Measurements from ENCODE around the gene SLC16A14. TPM values are rescaled to one million over a fixed set of nuclear protein-coding genes. Genes with fewer than 3 reads are reported as not detected.
A peak's percentile ranks its signal among the peaks of the same experiment; 100 is the strongest.

SLC16A14 gene
- total RNA-seq, 4 donors from 2014 or later, result 0.68 to 3.2 (median 3.0) TPM; not detected in 1

- intact Hi-C loops (cut with DNase I; ENCODE audit: low total_unique reads) (loop anchor here (5.0 kb wide), 1 partner anchor 154 kb away; no protein-coding TSS in a partner anchor), in situ Hi-C loops (cut with MboI; ENCODE audit: low pct_ligation_motif_present in 1 of 4, low pct_unique_long_range_greater_than_20kb in 1 of 4, low sequenced_read_pairs in 3 of 4) (loop anchor here (5.0 to 25.0 kb wide), 4 partner anchors 146 to 606 kb away; no protein-coding TSS in a partner anchor)
- H3K27ac ChIP-seq, result no peak overlapping the region
- no peak overlapping the region for H3K4me3 ChIP-seq
- WGBS, 2 donors (ENCODE audit: low coverage in 1 of 2), result 80 to 92% methylated on average over 1 of the region's 1 CpG
- H3K27me3 ChIP-seq, result no peaks in the 10 kb centered on the region
- no peaks in the 10 kb centered on the region for H3K9me3 ChIP-seq
- TF ChIP-seq EP300 (IDR thresholded peaks at IDR 0.05; ENCODE audit: low read depth), result no peak
- TF ChIP-seq POLR2AphosphoS5 (IDR thresholded peaks at IDR 0.05), result no peak
- no peak for TF ChIP-seq POLR2A (IDR thresholded peaks at IDR 0.05)
- TF ChIP-seq, protein P1, sequence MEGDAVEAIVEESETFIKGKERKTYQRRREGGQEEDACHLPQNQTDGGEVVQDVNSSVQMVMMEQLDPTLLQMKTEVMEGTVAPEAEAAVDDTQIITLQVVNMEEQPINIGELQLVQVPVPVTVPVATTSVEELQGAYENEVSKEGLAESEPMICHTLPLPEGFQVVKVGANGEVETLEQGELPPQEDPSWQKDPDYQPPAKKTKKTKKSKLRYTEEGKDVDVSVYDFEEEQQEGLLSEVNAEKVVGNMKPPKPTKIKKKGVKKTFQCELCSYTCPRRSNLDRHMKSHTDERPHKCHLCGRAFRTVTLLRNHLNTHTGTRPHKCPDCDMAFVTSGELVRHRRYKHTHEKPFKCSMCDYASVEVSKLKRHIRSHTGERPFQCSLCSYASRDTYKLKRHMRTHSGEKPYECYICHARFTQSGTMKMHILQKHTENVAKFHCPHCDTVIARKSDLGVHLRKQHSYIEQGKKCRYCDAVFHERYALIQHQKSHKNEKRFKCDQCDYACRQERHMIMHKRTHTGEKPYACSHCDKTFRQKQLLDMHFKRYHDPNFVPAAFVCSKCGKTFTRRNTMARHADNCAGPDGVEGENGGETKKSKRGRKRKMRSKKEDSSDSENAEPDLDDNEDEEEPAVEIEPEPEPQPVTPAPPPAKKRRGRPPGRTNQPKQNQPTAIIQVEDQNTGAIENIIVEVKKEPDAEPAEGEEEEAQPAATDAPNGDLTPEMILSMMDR (IDR thresholded peaks at IDR 0.05), result no peak
- no peaks in the 10 kb centered on the region for H3K36me3 ChIP-seq
- DNase-seq, result no peak
- peaks cover 0 to 7% (median 3%) of the 10 kb centered on the region in 4 donors for H3K4me1 ChIP-seq
Measured at GRCh38 chr2:230008708-230009066, 60.0 kb downstream of the SLC16A14 start.

GRCh38 chr2:230007931-230008707 lies 60.6 kb downstream of the SLC16A14 start:
- intact Hi-C loops (cut with DNase I; ENCODE audit: low total_unique reads), result loop anchor here (5.0 kb wide), 1 partner anchor 154 kb away; no protein-coding TSS in a partner anchor
- in situ Hi-C loops (cut with MboI; ENCODE audit: low pct_ligation_motif_present in 1 of 4, low pct_unique_long_range_greater_than_20kb in 1 of 4, low sequenced_read_pairs in 3 of 4), result loop anchor here (5.0 to 25.0 kb wide), 4 partner anchors 147 to 607 kb away; no protein-coding TSS in a partner anchor
- no peaks in the 10 kb centered on the region for H3K36me3 ChIP-seq
- WGBS, 2 donors (ENCODE audit: low coverage in 1 of 2), result 6 to 50% methylated on average over 6 to 12 of the region's 12 CpGs
- peaks cover 0 to 7% (median 3%) of the 10 kb centered on the region in 4 donors for H3K4me1 ChIP-seq
- H3K9me3 ChIP-seq, result no peaks in the 10 kb centered on the region
- no peak overlapping the region for H3K27ac ChIP-seq
- H3K4me3 ChIP-seq, result no peak overlapping the region
- DNase-seq, result peak; percentile 84
- no peaks in the 10 kb centered on the region for H3K27me3 ChIP-seq
- no peak for TF ChIP-seq POLR2AphosphoS5 (IDR thresholded peaks at IDR 0.05)
- no peak for TF ChIP-seq EP300 (IDR thresholded peaks at IDR 0.05; ENCODE audit: low read depth)
- no peak for TF ChIP-seq POLR2A (IDR thresholded peaks at IDR 0.05)
- TF ChIP-seq, protein P1 (IDR thresholded peaks at IDR 0.05), result peak; percentile 78 to 85 (median 83)

- Histone ChIP-seq H3K9me3 (no peaks in the 10 kb centered on the region), H3K4me1 (no peaks in the 10 kb centered on the region), H3K27ac (no peak overlapping the region), H3K4me3 (no peak overlapping the region), H3K36me3 (no peaks in the 10 kb centered on the region), H3K27me3 (no peaks in the 10 kb centered on the region)
- TF ChIP-seq POLR2AphosphoS5 (IDR thresholded peaks at IDR 0.05) (no peak), EP300 (IDR thresholded peaks at IDR 0.05; ENCODE audit: low read depth) (no peak), POLR2A (IDR thresholded peaks at IDR 0.05) (no peak)
- TF ChIP-seq, protein P1 (IDR thresholded peaks at IDR 0.05), result no peak
- in situ Hi-C loops (cut with MboI; ENCODE audit: low pct_ligation_motif_present in 1 of 4, low pct_unique_long_range_greater_than_20kb in 1 of 4, low sequenced_read_pairs in 3 of 4) (loop anchor here (10.0 to 25.0 kb wide), 3 partner anchors 155 to 615 kb away; no protein-coding TSS in a partner anchor), intact Hi-C loops (cut with DNase I; ENCODE audit: low total_unique reads) (no loop called here)
- 73 to 75% methylated on average over 5 to 6 of the region's 6 CpGs for WGBS, 2 donors (ENCODE audit: low coverage in 1 of 2)
- no peak for DNase-seq
Measured at GRCh38 chr2:230000118-230000841, 68.4 kb downstream of the SLC16A14 start.

DNA sequence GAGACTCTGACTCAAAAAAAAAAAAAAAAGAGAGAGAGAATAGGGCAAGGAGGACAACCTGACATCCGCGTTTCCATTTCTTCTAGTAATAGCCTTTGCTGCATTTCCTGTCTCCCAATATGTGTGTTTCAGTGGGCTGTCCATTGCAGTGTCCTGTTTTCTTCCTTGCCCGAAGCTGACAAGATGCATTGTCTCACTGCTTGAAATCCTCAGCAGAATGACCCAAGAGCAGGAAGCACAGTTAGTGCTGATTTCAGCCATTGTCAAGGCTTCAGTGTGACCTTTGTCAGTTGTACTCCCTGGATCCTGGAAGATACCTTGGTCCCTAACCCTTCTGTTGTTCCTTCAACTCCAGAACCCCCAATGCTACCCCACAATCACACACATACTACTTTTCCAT lies 71.2 kb downstream of the SLC16A14 start:
- Histone ChIP-seq H3K27me3 (no peaks in the 10 kb centered on the region), H3K27ac (no peak overlapping the region), H3K36me3 (no peaks in the 10 kb centered on the region), H3K4me3 (no peak overlapping the region), H3K4me1 (no peaks in the 10 kb centered on the region), H3K9me3 (no peaks in the 10 kb centered on the region)
- intact Hi-C loops (cut with DNase I; ENCODE audit: low total_unique reads), result no loop called here
- in situ Hi-C loops (cut with MboI; ENCODE audit: low pct_ligation_motif_present in 1 of 4, low pct_unique_long_range_greater_than_20kb in 1 of 4, low sequenced_read_pairs in 3 of 4), result no loop called here
- WGBS, 2 donors (ENCODE audit: low coverage in 1 of 2), result 94% methylated on average over 3 of the region's 3 CpGs
- no peak for TF ChIP-seq EP300 (IDR thresholded peaks at IDR 0.05; ENCODE audit: low read depth)
- no peak for TF ChIP-seq POLR2A (IDR thresholded peaks at IDR 0.05)
- no peak for TF ChIP-seq POLR2AphosphoS5 (IDR thresholded peaks at IDR 0.05)
- TF ChIP-seq, protein P1 (IDR thresholded peaks at IDR 0.05), result no peak
- DNase-seq, result no peak
